Lower leg skin (tissue), 3 donors: ENCODE measurements around the gene MRM3.

Source experiments
- POLR2A ChIP-seq, 2 donors: fragments of 450-650 bp; IDR thresholded peaks; one replicate each; pipeline ENCODE4 v1.6.1; 2016 to 2017; ENCODE audit warnings: antibody characterized with exemption in 2 of 2, mild to moderate bottlenecking in 1 of 2, moderate library complexity in 1 of 2
- TF ChIP-seq, protein P1 (sequence below), 3 donors: fragments of 450-650 bp; IDR thresholded peaks; one replicate each; pipeline ENCODE4 v1.5.1; 2016; ENCODE audit warnings: antibody characterized with exemption in 3 of 3, mild to moderate bottlenecking in 3 of 3, moderate library complexity in 2 of 3

DNA sequence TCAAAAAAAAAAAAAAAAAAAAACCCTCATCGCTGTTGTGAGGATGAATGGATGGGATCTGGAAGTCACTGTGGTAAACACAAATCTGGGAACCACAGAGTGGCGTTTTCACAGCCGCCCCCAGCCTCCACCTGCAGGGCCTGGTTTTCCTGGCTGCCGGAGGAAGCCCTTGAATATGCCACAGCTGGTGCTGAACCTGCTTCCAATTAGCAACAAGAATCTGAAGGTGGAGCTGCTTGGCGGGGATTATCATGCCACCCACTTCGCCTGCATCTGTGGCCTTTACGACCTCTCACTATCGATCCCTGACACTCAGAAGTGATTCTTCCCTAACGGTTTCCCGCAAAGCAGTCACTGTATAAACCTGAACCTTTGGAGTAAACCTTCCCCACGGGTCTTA, 16.1 kb downstream of the MRM3 start:
- TF ChIP-seq, protein P1, sequence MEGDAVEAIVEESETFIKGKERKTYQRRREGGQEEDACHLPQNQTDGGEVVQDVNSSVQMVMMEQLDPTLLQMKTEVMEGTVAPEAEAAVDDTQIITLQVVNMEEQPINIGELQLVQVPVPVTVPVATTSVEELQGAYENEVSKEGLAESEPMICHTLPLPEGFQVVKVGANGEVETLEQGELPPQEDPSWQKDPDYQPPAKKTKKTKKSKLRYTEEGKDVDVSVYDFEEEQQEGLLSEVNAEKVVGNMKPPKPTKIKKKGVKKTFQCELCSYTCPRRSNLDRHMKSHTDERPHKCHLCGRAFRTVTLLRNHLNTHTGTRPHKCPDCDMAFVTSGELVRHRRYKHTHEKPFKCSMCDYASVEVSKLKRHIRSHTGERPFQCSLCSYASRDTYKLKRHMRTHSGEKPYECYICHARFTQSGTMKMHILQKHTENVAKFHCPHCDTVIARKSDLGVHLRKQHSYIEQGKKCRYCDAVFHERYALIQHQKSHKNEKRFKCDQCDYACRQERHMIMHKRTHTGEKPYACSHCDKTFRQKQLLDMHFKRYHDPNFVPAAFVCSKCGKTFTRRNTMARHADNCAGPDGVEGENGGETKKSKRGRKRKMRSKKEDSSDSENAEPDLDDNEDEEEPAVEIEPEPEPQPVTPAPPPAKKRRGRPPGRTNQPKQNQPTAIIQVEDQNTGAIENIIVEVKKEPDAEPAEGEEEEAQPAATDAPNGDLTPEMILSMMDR (IDR thresholded peaks at IDR 0.05), result no peak
- TF ChIP-seq POLR2A (IDR thresholded peaks at IDR 0.05), result no peak
